GM21737 (cell line): ENCODE results near the gene PSMD6.

ENCODE experiments used
- ATAC-seq: cut with Tn5 transposase; IDR thresholded peaks from one replicate; pipeline ENCODE4 v1.9.1; 2021; ENCODE audit warnings: mild to moderate bottlenecking, moderate library complexity; ENCODE audit not compliant: unreplicated experiment

PSMD6 gene

DNA sequence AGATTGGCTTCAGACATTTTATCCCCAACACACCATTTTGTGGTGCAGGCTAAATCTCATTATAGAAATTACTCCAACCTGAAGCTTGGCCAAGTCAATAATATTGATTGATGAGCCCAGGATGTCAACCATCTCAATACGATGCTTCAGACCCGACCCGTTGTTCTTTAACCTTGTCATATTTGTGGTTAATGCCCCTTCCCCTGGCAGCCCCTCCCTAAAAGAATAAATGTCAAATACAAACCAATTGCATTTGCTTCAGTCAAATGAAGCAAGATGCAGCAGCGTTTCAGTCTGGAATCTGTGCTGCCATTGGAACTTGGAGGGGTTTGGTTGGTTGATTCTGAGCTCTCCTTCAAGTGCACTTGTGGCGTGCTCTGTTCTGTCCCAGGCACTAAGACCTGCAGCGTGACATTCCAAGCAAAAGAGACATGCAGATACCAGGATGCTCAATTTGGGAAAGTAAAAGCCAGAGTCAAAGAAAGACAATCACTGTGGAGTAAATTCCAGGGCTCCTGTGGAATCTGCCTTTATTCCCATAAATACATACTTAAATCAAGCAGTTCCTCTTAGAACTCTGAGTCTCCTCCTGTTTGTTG lies 23.8 kb upstream of the PSMD6 start:
- ATAC-seq: no peak

DNA sequence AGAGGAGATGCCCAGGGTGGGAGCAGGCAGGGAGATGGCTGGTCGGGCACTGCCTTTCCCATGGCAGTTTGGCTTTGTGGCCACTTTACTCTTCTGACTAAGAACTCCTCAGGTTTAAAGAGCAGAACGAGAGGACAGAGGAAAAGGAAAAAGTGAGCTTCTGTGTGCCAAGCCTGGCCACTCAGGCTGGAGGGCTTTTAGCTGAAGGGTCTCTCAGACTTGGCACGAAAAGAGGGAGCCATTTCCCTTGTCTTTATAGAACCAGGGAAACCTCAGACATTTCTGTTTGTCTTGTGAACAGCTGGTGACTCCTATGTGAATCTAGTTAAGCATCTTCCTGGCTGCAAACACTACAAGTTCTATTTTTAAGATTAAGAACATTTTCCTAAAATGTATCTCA lies 23.3 kb upstream of the PSMD6 start:
- ATAC-seq: no peak

DNA sequence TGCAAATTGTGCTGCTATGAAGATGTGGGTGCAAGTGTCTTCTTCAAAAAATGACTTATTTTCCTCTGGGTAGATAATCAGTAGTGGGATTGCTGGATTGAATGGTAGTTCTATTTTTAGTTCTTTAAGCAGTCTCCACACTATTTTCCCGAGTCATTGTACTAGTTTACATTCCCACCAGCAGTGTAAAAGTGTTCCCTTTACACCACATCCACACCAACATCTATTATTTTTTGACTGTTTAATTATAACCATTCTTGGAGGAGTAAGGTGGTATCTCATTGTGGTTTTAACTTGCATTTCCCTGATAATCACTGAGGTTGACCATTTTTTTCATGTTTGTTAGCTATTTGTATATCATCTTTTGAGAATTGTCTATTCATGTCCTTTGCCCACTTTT lies 19.7 kb upstream of the PSMD6 start:
- no peak for ATAC-seq

DNA sequence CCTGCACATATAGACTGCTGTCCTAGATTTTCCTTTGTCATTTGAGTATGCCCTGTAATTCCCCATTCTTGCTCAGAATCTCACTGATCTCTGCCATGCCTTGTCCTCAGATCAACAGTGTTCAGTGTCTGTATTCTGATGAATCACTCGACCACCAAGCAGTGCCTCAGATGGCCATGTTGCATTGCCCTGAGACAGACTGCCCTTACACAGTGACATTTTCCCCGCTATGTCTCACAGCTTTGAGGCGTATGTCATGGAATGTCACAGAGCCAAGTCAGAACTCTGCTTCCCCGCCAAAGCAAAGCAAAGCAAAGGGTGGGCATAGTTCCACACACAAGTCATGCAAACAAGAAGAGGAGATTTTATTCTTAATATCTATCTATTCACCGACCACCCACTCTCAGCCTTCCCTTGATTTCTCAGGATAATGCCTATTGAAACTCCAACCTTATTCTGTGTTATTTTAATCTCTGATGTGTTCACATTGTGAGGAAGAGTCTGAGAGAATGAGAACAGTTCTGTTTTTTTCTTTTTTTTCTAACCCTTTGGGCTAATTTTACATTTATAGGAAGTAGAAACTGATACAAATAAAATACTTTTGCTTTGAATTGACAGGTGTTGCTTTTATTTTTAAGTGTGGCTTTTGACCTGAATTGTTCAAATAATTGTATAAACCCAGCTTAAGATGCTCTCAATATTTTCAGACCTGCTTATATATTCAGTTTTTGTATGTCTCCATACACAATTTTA lies 16.9 kb upstream of the PSMD6 start:
- ATAC-seq: no peak

DNA sequence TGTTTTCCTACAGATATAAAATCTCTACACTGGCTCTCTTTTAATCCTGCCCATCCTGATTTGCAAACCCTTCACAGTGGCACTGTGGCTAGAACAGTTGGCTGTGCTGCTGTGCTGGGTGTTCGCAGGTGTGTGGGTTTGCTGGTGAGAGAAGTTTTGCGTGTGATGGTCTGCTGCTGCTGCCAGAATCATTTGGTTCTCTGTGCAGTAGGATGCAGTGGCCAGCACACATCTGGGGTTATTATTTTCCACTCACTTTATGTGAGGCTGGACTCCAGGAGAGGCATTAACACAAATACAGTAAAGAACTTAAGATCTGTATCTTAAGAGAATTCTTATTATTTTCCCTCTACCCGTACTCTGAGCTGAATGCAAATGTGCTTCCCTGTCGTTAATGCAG lies 16.0 kb upstream of the PSMD6 start:
- no peak for ATAC-seq

DNA sequence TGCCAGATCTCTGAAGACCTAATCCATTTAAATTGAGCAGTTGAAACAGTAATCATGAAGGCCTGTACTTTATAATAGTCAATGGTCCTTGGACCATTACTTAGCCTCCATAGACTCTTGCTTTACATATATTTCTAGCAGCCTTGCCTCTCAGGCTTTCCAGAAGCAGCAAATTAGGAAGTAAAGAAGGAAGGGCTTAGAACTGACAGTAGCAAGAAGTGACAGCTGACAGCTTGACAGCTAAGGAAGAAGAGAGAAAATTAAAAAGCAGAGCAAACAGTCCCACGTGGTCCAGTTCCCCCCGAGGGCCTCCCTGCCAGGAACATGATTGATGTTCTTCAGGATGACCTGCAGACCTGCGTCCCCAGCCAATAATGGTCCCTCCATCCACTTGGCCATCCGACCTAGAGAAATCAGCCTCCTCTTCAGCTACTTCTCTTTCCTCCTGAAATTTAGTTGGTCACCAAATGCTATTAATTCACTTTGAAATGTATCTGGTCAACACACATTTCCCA lies 15.0 kb upstream of the PSMD6 start:
- ATAC-seq: no peak

DNA sequence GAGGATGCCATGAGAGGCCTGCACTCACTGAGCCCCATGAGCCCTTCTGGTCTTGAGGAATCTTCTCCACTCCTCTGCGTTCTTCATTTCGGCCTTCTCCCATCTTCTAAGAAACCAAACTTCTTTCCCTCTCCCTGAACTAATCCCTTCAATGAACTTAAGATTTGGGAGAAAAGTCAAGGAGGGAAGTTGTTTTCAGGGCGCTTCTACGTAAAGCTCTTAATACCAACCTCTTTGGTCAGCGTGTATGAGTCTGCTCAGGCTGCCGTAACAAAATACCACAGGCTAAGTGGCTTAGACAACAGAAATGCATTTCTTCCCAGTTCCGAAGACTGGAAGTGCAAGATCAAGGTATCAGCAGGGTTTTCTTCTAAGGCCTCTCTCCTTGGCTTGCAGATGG lies 13.8 kb upstream of the PSMD6 start:
- ATAC-seq: no peak

DNA sequence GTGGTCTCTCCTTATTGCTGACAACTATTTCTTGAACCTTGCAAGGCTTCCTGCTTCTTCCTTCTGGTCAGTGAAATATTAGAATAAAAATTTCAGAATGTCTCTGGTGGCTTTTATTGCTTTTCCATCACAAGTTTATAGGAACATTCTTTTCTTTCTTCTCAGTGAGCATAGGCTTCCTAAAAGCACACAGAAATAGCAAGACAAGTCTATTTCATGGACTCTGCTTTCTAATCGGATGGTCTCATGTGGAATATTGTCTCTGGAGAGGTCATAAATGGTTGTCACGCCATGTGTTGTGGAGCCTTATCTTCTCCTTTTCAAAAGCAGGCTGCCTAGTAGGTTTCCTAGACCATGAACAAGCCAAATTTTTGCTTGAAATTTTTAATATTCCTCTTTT lies 9.8 kb upstream of the PSMD6 start:
- ATAC-seq: no peak

DNA sequence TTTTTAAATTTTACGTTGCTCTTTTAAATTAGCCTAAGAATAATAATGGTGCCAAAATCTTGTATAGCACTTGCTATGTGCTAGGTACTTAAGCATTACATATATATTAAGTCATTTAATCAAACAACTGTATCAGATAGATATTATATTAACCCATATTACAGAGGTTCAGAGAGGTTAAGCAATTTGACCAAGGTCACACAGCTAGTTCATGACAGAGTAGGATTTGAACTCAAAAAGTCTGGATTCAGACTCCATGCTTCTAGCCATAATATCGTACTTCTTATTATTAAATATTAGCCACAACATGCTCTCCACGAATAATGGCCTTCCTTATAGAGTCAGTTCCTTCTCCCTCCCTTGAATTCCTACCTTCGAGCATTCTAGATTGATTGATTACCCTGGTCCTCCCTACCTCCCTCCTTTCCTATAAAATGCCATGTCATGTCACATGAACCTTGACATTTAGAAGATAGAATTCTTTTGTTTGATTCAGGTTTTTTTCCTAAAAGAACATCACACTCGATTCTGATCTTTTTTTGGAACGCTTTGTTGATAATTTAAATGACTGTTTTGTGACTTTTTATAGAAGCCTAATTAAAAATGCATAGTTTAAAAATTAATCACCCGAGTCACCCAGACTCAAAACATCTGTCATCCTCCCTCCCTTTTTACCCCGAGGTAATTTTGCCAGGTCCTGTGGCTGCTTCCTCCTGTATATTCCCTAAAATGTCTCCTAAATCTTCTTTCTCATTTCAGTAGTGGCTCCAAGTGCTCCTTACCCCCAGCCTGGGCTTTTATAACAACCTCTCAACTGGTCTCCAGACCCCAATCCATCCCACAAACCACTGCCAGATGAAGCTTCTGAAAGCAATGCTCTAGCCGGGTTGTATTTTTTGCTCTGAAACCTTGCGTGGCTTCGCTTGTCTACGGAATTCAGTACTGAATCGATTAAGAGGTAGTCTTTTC lies 8.5 kb upstream of the PSMD6 start:
- ATAC-seq: no peak

DNA sequence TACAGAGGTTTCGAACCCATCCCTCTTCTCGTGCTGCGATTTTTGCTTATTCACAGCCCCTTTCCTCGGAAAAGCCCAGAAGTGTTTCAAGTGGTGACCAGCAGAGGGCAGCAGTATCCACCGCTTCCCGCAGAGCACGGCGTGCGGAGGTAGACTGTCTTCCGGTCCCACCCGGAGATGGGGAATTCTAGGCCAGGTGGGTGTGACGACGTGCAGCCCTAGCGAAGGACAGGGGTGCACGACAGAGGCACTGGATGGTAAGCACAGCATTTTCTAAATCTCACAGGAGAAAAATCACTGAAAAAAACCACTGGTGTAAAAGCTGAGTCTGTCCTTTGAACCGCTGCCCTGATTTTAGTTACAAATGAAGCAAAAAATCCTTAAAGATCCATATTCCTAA lies 7.4 kb upstream of the PSMD6 start:
- ATAC-seq: peak; percentile 94

DNA sequence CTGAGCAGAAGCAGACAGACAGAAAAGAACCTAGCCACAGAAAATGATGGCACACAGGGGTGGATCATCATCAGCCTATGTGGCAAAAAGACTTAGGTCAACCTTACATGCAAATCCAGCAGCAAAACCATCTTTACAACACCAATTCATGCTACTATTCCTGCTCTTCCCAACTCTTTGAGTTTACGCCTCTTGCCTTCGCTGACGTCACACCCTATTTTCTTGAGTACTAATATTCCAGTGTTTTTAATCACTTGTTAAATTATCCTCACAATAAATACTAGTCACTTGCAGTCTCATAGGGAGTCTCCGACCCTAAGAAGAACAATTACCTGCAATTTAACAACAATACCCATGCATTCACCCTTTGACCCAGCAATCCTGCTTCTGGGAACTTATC lies 6.0 kb upstream of the PSMD6 start:
- ATAC-seq: no peak

DNA sequence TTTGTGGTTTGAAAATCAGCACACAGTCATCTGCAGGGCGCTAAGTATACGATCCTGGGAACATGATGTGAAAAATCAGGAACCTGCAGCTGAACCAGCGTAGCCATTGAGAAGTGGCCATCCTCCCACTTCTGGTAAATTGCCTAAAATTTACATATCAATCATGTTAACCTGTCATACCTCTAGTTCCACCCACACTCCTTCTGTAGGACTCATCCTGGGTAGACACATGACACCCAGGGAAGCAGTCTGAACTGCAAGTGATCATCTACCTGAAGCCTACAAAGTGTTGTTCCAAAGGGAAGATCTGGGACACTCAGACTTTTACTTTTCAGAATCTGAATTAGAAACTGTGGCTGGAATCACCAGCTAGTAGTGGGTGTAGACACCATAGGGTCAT lies 5.5 kb upstream of the PSMD6 start:
- ATAC-seq: no peak

DNA sequence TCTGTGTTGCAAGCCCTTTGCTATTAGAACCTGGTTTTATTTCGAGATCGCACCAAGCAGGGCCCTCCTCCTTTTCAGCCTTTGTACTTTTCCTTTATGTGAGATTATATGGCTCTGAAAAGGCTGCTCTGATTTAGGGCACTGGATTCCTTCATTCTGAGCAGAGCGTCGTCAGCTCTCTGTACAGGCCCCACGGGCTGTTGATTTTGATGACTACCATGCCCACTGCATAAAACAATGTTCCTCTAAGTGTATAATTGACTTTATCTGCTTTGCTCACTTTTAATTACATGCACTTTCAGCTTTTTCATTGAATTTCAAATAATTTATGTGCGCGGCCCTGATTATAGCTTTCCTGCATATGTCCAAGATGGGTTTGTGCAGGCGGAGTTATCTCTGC lies 4.4 kb upstream of the PSMD6 start:
- no peak for ATAC-seq

DNA sequence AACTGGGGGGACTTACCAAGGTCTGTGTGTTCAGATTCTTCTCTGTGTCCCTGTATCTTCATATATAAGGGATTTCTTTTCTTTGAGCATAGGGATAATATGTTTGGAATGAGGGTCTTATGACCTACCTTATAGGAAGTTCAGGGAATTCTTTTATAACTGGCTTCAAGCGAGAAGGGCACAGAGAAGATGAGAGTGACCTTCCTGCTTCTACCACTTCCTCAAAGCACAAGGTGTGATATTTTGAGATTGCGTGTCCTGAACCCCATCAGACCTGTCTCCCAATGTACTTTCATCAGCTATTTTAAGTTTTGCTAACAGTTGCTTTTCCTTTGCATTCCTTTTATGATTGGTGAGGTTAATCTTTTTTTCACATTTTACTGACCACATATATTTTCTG lies 3.1 kb upstream of the PSMD6 start:
- ATAC-seq: no peak

DNA sequence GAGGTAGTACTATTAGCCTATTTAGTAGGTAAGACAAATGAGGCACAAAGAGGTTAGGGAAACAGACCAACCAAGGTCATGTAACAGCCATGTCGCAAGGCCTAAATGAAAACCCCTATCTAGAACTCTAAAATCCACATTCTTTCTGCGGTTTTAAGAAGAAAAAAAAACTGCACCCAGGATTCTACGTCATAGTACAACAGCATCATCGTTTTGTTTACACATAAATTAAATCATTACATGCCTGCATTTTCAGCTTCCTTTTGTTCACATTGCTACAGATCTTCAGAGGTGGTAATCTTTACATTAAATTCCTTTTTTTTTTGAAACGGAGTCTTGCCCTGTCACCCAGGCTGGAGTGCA lies 548 bp upstream of the PSMD6 start:
- ATAC-seq: no peak

DNA sequence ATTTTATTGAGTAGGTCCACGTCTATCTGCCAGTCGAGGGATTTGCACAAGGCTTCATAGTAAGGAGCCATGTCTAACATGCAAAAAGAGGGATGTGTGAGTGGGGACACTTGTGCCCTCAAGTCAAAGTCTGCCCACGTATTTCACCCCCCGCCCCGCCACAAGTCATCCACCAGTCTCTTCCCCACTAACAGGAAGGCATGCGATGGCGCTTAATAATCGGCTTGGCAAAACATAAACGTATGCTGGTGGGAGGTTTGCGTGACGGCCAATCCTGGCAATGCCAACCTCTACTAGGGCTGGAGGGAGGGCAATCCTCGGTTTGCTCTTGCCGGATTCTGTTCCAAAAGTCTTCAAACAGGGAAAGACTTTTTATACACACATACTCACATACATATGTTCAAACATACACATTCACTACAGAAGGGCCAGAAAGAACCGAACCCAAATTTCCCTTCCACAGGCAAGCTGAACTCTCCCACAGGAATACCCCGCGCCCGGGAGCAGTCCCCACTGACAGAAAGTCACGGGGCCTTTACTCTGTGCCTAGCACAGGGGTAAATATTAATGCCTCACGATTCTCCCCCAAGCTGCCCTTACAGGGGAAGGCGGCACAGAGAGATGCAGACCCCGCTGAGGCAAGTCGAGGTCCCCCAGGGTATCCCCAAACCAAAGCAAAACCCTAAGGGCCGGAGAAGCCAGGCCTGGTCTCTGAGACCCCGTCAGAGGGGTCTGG lies 675 bp downstream of the PSMD6 start:
- peak; percentile 5 for ATAC-seq

DNA sequence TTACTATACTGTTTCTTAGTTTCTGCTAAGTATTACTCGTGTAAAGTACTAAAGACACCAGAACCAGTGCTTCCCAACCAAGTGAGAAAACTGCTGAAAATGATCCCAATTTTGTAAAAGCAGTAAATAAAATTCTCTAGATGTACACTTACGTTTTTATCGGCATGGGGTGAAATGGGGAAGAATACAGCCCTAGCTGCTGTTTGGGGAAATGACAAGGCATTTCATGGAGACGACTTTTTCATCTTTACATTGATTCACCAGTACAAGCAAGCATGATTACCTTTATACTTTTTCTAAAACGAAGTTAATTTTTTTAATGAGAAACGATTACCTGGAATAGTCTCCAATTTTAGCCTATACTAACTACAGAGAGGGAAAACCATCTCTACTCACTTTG lies 1.4 kb downstream of the PSMD6 start:
- ATAC-seq: no peak

DNA sequence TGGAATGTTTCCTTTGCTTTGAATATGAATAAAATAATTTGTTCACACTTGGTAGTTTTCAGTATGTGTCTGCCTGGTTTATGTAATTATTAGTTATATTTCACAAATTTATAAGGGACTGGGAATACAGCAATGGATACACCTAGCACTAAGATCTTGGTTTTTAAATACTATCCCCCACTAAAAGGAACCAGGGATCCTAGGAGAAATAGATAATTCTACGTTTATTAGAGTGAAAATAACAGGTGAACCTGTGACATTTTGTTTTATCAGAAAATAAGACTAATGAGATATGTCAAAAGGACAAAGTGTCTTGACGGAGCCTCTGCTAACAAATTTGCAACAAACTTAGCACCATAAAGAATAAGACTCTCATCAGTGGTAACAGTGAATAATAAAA lies 3.4 kb downstream of the PSMD6 start:
- ATAC-seq: no peak

DNA sequence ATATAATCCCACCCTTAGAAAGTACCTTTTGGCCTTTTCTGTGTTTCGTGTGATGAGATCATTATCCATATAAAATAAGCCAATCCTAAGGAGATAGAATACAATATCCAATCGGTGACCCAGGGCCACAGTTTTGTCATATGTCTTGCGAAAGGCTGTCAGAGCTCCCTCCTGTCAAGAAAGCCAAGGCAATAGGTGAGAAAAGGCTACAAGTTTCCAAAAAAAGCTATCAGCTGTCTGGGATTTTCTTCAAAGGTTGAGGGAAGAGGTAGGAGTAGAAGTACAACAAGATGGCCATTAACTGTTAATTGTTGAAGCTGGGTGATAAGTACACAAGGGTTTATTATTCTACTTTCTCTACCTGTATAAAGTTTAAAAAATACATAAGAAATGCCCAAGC lies 4.0 kb downstream of the PSMD6 start:
- no peak for ATAC-seq

DNA sequence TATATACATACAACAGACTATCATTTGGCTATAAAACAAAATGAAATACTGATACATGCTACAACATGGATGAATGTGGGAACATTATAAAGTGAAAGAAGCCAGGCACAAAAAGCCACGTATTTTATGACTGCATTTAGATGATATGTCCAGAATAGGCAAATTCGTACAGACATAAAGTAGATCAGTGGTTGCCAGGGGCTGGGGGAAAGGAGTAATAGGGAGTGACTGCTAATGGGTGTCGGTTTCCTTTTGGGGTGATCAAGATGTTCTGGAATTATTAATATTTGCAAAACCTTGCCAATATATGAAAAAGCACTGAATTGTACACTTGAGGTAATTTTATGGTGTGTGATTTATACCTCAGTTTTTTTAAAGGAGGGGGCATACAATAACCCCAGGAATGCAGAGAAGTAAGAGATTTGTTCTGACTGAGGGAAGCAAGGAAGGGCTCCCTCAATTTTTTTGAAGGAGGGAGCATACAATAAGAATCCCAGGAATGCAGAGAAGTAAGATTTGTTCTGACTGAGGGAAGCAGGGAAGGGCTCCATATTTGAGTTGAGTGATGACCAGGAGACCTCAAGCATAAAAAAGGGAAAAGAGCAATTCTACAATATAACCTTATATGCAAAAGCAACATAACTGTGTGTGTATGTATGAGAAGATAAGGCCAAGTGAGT lies 6.2 kb downstream of the PSMD6 start:
- ATAC-seq: no peak
